Common myeloid progenitor, CD34-positive (primary cell): ENCODE measurements around the gene LHFPL6.

Experiments used
- CTCF ChIA-PET: fragments of 350-600 bp; sonication (Branson Sonifier 250); formaldehyde crosslinking; loops from one replicate; lab custom pipeline; 2021; ENCODE audit warnings: antibody characterized with exemption; lab: Charles Lee
- POLR2A ChIA-PET: fragments of 350-600 bp; sonication (Branson Sonifier 250); formaldehyde crosslinking; loops from one replicate; lab custom pipeline; 2021; ENCODE audit warnings: antibody characterized with exemption; lab: Charles Lee
- DNase-seq, 3 donors: peaks; one replicate each; pipeline versions ENCODE4 v3.0.0 to v3.0.0-alpha.2; 2013
- H3K27ac ChIP-seq, 2 experiments: 1 replicate in 1 of 2; 2 replicates in 1 of 2; pipeline ENCODE4 v1.7.0; 2013; ENCODE audit warnings: inconsistent platforms in 2 of 2, low read length in 2 of 2, mild to moderate bottlenecking in 2 of 2, low read depth in 1 of 2, moderate library complexity in 1 of 2; ENCODE audit not compliant: severe bottlenecking in 2 of 2, insufficient read depth in 1 of 2, poor library complexity in 1 of 2
- H3K27me3 ChIP-seq, 5 experiments: replicated peaks in 2 of 5; 1 replicate in 3 of 5; 2 replicates in 2 of 5; pipeline versions ENCODE4 v1.6.1 to v1.7.0; 2013; ENCODE audit warnings: low read length in 4 of 5, mild to moderate bottlenecking in 2 of 5, moderate library complexity in 2 of 5, inconsistent platforms in 1 of 5; ENCODE audit not compliant: insufficient read depth in 5 of 5, control insufficient read depth in 4 of 5
- H3K36me3 ChIP-seq, 4 experiments: 1 replicate in 2 of 4; 2 replicates in 2 of 4; pipeline versions ENCODE4 v1.6.1 to v1.7.0; 2013; ENCODE audit warnings: low read length in 3 of 4, control low read depth in 1 of 4, mild to moderate bottlenecking in 1 of 4; ENCODE audit not compliant: control insufficient read depth in 4 of 4, insufficient read depth in 4 of 4
- H3K4me1 ChIP-seq, 4 experiments: 1 replicate in 3 of 4; 2 replicates in 1 of 4; pipeline versions ENCODE4 v1.6.1 to v1.7.1; 2013; ENCODE audit warnings: low read length in 3 of 4, mild to moderate bottlenecking in 3 of 4, control low read depth in 1 of 4, inconsistent platforms in 1 of 4, moderate library complexity in 1 of 4; ENCODE audit not compliant: control insufficient read depth in 4 of 4, insufficient read depth in 4 of 4; ENCODE audit errors: control extremely low read depth in 1 of 4
- H3K4me3 ChIP-seq, 7 experiments: 1 replicate in 4 of 7; 2 replicates in 3 of 7; pipeline versions ENCODE4 v1.5.1 to v1.7.0; 2013; ENCODE audit warnings: mild to moderate bottlenecking in 7 of 7, low read length in 6 of 7, moderate library complexity in 6 of 7, inconsistent platforms in 2 of 7, low read depth in 2 of 7, control low read depth in 1 of 7; ENCODE audit not compliant: insufficient read depth in 4 of 7, control insufficient read depth in 1 of 7; ENCODE audit errors: extremely low read depth in 1 of 7
- H3K9me3 ChIP-seq, 5 experiments: 1 replicate in 4 of 5; 2 replicates in 1 of 5; pipeline versions ENCODE4 v1.6.1 to v1.7.1; 2013; ENCODE audit warnings: low read length in 4 of 5, mild to moderate bottlenecking in 2 of 5, inconsistent platforms in 1 of 5, low read depth in 1 of 5, moderate library complexity in 1 of 5; ENCODE audit not compliant: control insufficient read depth in 4 of 5, insufficient read depth in 2 of 5; ENCODE audit errors: control extremely low read depth in 1 of 5
- WGBS: methylation state at CpG from one replicate; pipeline ENCODE4 v1.1.5; 2013; ENCODE audit not compliant: insufficient coverage; 5-methylcytosine and 5-hydroxymethylcytosine counted together

The LHFPL6 gene

GRCh38 chr13:39623466-39623865 lies 20.5 kb upstream of the LHFPL6 start:
- no peak overlapping the region for H3K4me3 ChIP-seq
- no CpG with 5 or more reads among the region's 1 CpG for WGBS
- POLR2A ChIA-PET = no interaction called here
- CTCF ChIA-PET = interaction anchor here (2.4 kb wide), 1 partner anchor 11 kb away, joined by 7 read pairs; no protein-coding TSS in a partner anchor
- H3K36me3 ChIP-seq = no peaks in the 10 kb centered on the region
- DNase-seq = no peak
- H3K27me3 ChIP-seq = no peaks in the 10 kb centered on the region
- H3K27ac ChIP-seq = no peak overlapping the region
- H3K4me1 ChIP-seq = no peaks in the 10 kb centered on the region
- H3K9me3 ChIP-seq = peaks cover 0 to 4% (median 0%) of the 10 kb centered on the region in 5 experiments

GRCh38 chr13:39618561-39618960 lies 15.6 kb upstream of the LHFPL6 start:
- Histone ChIP-seq H3K36me3 (no peaks in the 10 kb centered on the region), H3K27ac (no peak overlapping the region), H3K4me3 (no peak overlapping the region), H3K9me3 (no peaks in the 10 kb centered on the region), H3K27me3 (no peaks in the 10 kb centered on the region), H3K4me1 (peaks cover 0 to 2% (median 0%) of the 10 kb centered on the region in 4 experiments)
- WGBS = 100% methylated on average over 1 of the region's 1 CpG
- CTCF ChIA-PET = interaction anchor here (0.9 to 3.1 kb wide), 4 partner anchors 8 to 344 kb away, joined by 3 to 11 read pairs (median 4); no protein-coding TSS in a partner anchor
- POLR2A ChIA-PET = no interaction called here
- DNase-seq = no peak

GRCh38 chr13:39616087-39616694 lies 13.2 kb upstream of the LHFPL6 start:
- Histone ChIP-seq H3K9me3 (no peaks in the 10 kb centered on the region), H3K36me3 (no peaks in the 10 kb centered on the region), H3K4me1 (peaks cover 0 to 2% (median 0%) of the 10 kb centered on the region in 4 experiments), H3K27me3 (no peaks in the 10 kb centered on the region), H3K27ac (no peak overlapping the region), H3K4me3 (no peak overlapping the region)
- peak; percentile 71 to 87 (median 80) for DNase-seq
- 11% methylated on average over 7 of the region's 10 CpGs for WGBS
- ChIA-PET POLR2A (no interaction called here), CTCF (interaction anchor here (0.7 to 1.6 kb wide), 24 partner anchors 9 to 568 kb away, joined by 3 to 17 read pairs (median 4); no protein-coding TSS in a partner anchor)

- peak; percentile 75 to 86 (median 83) for DNase-seq
Observed at GRCh38 chr13:39612023-39612637, 9.1 kb upstream of the LHFPL6 start.

GRCh38 chr13:39607876-39608275 lies 4.9 kb upstream of the LHFPL6 start:
- DNase-seq = no peak
- Histone ChIP-seq H3K36me3 (no peaks in the 10 kb centered on the region), H3K4me1 (peaks cover 0 to 5% (median 2%) of the 10 kb centered on the region in 4 experiments), H3K4me3 (no peak overlapping the region), H3K27ac (no peak overlapping the region), H3K27me3 (peaks cover 0 to 7% (median 1%) of the 10 kb centered on the region in 5 experiments), H3K9me3 (no peaks in the 10 kb centered on the region)
- 100% methylated on average over 2 of the region's 4 CpGs for WGBS
- CTCF ChIA-PET = interaction anchor here (1.1 to 1.2 kb wide), 2 partner anchors 8 to 462 kb away, joined by 3 to 5 read pairs; no protein-coding TSS in a partner anchor
- POLR2A ChIA-PET = no interaction called here

More at GRCh38 chr13:39612023-39612637, 9.1 kb upstream of the LHFPL6 start:
- H3K9me3 ChIP-seq = no peaks in the 10 kb centered on the region
- H3K27ac ChIP-seq = no peak overlapping the region
- ChIA-PET CTCF (interaction anchor here (0.7 to 4.8 kb wide), 34 partner anchors 9 to 642 kb away, joined by 3 to 100 read pairs (median 3); partner anchors contain the start of genes COG6, LHFPL6, NHLRC3 and PROSER1), POLR2A (interaction anchor here (0.7 kb wide), 1 partner anchor 287 kb away, joined by 4 read pairs; no protein-coding TSS in a partner anchor)
- H3K27me3 ChIP-seq = no peaks in the 10 kb centered on the region
- no peak overlapping the region for H3K4me3 ChIP-seq
- H3K36me3 ChIP-seq = no peaks in the 10 kb centered on the region
- no CpG with 5 or more reads among the region's 5 CpGs for WGBS
- H3K4me1 ChIP-seq = peaks cover 0 to 2% (median 0%) of the 10 kb centered on the region in 4 experiments

- no peak for DNase-seq
- H3K36me3 ChIP-seq = no peaks in the 10 kb centered on the region
- peaks cover 0 to 7% (median 2%) of the 10 kb centered on the region in 5 experiments for H3K27me3 ChIP-seq
- no peaks in the 10 kb centered on the region for H3K9me3 ChIP-seq
- ChIA-PET CTCF (interaction anchor here (0.7 to 2.1 kb wide), 4 partner anchors 7 to 191 kb away, joined by 3 to 5 read pairs (median 4); no protein-coding TSS in a partner anchor), POLR2A (interaction anchor here (0.8 kb wide), 1 partner anchor 295 kb away, joined by 3 read pairs; no protein-coding TSS in a partner anchor)
- peaks cover 0 to 15% (median 10%) of the 10 kb centered on the region in 4 experiments for H3K4me1 ChIP-seq
- no peak overlapping the region for H3K27ac ChIP-seq
- WGBS = 100% methylated on average over 2 of the region's 3 CpGs
- H3K4me3 ChIP-seq = no peak overlapping the region
Observed at GRCh38 chr13:39605677-39606320, 2.8 kb upstream of the LHFPL6 start.
